HG02885 (cell line): ENCODE data around the gene ATP5F1C.
"Not testable (repeated sequence)": the region's sequence is repeated elsewhere in the genome, so short reads cannot be mapped to it uniquely, and the experiment has no call there.

Source experiments
- ATAC-seq: cut with Tn5 transposase; IDR thresholded peaks from one replicate; pipeline ENCODE4 v1.9.1; 2021; ENCODE audit warnings: mild to moderate bottlenecking; ENCODE audit not compliant: unreplicated experiment, poor library complexity

ATP5F1C gene

GRCh38 chr10:7792541-7792940, 4.6 kb downstream of the ATP5F1C start:
- ATAC-seq, result no peak

DNA sequence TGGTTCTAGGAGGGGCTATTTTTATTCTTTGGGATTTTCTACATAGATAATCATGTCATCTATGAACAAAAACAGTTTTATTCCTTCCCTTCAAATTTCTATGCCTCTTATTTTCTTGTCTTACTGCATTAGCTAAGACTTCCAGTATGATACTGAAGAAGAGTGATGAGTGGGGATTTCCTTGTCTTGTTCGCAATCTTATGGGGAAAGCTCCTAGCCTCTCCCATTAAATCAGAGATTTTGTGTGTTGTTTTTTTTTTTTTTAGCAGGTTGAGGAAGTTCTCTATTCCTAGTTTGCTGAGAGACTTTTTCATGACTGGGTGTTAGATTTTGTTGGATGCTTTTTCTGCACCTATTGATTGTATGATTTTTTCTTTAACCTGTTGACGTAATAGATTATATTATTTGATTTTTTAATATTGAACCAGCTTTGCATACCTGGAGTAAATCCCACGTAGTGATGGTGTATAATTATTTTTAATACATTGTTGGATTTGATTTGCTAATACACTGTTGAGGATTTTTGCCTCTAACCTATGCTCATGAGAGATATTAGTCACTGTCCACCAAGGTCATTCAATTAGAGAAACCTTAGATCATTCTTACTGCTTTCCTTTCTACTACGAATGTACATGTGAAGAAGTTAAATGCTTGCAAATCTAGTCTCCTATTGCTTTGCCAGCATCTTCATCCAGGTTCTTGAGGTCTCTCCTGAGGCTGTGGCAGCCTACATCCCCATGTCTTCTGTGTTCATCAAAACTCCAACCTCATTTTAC, 6.5 kb downstream of the ATP5F1C start:
- ATAC-seq, result no peak

GRCh38 chr10:7795605-7796004, 7.6 kb downstream of the ATP5F1C start:
- ATAC-seq, result no peak

DNA sequence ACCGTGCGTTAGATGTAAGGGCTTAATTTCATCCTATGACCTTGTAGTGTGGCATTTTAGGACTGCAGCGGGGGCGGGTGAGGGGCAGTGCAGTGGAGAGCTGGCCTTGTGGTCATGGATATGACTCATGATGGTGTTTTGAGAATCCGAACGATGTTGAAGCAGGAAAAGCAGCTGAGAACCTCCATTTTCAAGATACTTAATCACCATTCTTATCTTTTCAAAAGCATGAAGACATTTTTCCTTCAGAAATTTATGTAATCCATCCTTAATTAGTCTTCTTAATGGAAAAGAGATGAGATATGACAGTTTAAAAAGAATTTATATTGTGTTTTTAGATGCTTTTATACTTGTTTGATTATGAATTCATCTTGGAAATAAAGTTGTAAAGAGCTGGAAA, 9.6 kb downstream of the ATP5F1C start:
- ATAC-seq, result no peak

GRCh38 chr10:7802606-7803005, 14.6 kb downstream of the ATP5F1C start:
- ATAC-seq, result no peak

GRCh38 chr10:7804216-7804615, 16.2 kb downstream of the ATP5F1C start:
- no peak for ATAC-seq

DNA sequence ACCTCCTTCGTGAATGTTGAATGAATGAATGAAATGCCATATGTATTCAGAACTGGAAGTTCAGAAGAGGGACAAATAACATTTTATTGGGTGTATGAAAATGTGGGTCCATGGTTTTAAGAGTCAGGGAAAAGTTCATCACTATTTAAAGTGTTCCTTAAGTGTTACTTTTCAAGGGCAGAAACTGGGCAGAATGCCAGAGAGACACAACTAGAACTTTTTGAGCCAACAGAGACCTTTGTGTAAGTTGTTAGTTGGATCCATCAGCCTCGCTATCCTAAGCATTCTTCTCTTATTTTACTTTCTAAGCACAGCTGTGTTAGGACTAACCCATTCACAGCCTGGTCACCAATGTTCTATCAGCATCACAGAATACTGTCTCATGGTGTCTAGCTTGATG, 16.8 kb downstream of the ATP5F1C start:
- ATAC-seq, result no peak

- ATAC-seq, result no peak
Observed at GRCh38 chr10:7808686-7809267, 20.8 kb downstream of the ATP5F1C start.

DNA sequence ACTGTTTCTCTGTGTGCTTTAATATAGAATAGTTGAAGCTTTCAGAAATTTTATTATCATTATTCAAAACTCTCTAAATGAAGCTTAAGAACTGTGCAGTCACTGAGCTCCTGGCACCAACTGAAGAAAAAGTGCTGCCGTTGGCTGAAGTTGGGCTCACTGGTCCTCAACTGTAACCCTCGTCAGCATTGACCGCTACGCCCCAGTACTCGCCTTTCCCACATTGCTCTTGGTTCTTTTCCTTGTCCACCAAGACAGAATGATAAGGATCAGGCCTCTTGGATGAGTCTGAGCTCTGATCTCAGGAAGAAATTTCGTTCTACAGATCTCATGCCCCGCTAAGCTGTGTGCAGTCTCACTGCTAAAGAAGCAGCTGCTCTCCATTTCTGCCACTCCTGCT, 22.5 kb downstream of the ATP5F1C start:
- ATAC-seq, result no peak

- no peak for ATAC-seq
Observed at GRCh38 chr10:7811000-7811399, 23.0 kb downstream of the ATP5F1C start.

GRCh38 chr10:7811743-7812142, 23.8 kb downstream of the ATP5F1C start:
- not testable (repeated sequence) for ATAC-seq

GRCh38 chr10:7813481-7813880, 25.5 kb downstream of the ATP5F1C start:
- no peak for ATAC-seq

DNA sequence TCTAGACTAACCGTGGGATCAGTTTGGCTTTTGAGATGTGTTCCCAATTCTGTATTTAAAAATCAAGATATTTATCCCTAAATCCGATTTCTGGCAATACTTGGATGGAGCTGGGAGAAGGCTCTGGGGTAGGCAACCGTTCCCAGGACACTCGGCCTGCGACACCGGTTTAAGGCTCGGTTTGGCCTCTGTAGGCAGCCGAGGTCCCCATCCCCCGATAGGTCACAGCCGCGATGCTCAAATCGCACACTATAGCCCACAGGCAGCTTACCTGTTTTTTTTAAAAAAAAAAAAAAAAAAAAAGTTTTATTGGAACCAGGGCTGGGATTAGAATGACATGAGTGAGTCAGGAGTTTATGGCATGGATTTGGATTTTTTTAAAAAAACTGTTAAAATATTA, 29.6 kb downstream of the ATP5F1C start:
- ATAC-seq, result no peak

- ATAC-seq, result peak; percentile 24
Observed at GRCh38 chr10:7817984-7818294, 30.0 kb downstream of the ATP5F1C start.

DNA sequence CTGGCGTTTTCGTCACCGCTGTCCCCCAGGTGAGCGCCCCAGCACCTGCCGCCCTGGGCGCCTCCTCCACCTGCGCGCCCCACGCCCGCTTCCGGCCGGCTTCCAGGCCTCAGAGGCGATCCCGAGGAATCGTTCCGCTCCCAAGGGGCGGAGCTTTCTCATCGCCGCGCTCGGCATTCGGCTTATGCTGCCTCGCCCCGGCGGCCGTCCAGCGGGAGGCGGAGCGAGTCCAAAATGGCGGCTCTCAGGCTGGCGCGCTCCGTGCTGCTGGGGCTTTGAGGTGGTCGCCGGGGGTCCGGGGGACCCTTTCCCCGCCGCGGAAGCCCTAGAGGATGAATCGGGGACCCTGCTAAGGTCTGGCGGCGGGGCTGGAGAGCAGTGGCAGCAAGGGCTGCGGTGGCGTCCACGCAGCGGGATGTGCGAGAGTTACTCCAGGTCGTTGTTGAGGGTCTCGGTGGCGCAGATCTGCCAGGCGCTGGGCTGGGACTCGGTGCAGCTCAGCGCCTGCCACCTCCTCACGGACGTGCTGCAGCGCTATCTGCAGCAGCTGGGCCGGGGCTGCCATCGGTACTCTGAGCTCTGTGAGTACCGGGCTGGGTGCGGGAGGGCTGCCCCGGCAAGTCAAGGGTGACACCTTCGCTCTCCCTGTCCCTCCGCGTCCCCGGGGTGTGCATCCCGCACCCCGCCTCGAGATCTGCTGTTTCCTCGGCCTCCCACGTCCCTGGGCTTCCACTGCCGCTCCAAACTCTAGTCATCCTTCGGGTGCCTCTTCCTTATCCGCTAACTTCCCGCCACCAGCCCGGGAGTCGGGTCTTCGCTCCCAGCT, 30.5 kb downstream of the ATP5F1C start, which contains the start of gene TAF3:
Gene TAF3, plus strand, starts transcription at position 211 of the 826 bp plus-strand sequence. Its CDS starts 205 bp downstream, at position 416.
- peak; percentile 87 for ATAC-seq

GRCh38 chr10:7819121-7819460, 31.1 kb downstream of the ATP5F1C start:
- peak; percentile 58 for ATAC-seq

DNA sequence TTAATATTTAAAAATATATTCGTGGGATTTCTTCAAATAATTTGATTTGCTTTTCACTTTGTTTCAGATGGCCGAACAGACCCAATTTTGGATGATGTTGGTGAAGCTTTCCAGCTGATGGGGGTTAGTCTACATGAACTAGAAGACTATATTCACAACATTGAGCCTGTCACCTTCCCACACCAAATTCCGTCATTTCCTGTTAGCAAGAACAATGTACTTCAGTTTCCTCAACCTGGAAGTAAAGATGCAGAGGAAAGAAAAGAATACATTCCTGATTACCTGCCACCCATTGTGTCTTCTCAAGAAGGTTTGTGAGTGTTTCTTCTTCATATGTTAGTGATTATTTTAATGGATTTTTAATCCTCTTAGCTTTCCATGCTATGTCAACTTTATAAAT, 36.3 kb downstream of the ATP5F1C start:
- no peak for ATAC-seq

- ATAC-seq, result no peak
Observed at GRCh38 chr10:7826971-7827370, 39.0 kb downstream of the ATP5F1C start.

DNA sequence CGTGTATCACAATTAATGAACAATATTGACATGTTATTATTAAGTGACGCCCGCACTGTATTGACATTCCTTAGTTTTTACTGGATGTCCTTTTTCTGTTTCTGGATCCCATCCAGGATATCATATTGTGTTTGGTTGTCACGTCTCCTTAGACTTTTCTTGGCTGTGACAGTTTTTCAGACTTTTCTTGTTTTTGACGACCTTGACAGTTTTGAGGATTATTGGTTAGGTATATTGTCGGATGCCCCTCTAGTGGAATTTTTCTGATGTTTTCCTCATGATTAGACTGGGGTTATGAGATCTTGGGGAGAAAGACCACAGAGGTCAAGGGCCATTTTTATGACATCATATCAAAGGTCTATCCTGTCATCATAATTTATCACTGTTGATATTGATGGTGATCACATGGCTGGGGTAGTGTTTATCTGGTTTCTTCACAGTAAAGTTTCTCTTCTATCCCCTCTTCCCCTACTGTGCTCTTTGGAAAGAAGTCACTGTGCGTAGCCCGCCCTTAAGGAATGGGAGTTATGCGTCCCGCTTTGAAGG, 41.4 kb downstream of the ATP5F1C start:
- ATAC-seq, result no peak

GRCh38 chr10:7832060-7832459, 44.1 kb downstream of the ATP5F1C start:
- ATAC-seq, result no peak

- ATAC-seq, result no peak
Observed at GRCh38 chr10:7833210-7833609, 45.2 kb downstream of the ATP5F1C start.
